CD4-positive, alpha-beta T cell treated with Interleukin-6 at 100 ng/mL for 8 hours (primary cell): ENCODE measurements around the gene MYH6.
"Not testable (repeated sequence)": the region's sequence is repeated elsewhere in the genome, so short reads cannot be mapped to it uniquely, and the experiment has no call there.

Source experiments
- DNase-seq: peaks from one replicate; pipeline ENCODE4 v3.0.0-alpha.2; 2020; ENCODE audit warnings: mixed read lengths, low spot score

The MYH6 gene

DNA sequence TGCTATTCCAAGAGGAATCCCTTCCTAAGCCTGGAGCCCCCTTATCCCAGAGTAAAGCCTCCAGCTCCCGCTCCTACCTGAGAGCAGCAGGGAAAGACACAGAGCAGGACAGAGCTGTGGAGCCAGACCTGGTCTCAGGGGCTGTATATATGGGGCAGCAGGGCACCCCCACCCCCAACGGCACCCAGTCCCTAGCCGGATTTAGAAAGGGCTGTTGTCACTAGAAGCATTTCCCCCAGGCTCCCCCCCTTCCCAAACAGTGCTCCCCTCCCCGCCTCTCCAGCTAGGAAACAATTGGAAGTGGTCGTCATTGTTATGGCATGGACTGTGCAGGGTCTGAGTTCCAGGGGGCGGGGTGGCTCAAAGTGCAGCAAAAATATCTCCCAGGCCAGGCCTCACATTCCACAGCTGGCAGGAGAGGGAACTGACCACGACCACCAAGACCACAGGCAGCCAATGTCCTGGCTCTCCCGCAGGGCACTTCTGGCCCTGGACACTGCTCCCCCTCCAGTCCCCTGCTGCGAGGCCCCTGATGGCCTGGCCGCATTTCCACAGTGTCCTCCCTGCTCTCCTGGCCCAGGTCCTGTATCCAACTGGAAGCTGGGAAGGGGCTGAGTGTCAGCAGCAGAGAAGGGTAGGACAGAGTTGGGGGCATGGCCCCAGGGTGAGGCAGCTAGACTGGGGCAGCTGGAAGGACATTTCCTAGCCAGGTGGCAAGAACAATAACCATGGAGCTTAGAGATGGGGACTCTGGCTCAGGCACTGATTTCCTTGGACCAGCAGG, 27.7 kb upstream of the MYH6 start, which contains the start of gene MYH7:
Gene MYH7 (minus strand): TSS at position 118 of the 784 bp plus-strand sequence. CDS start 1,928 bp downstream, outside the sequence.
- DNase-seq, result no peak

- DNase-seq, result no peak
Observed at GRCh38 chr14:23434488-23435222, 26.6 kb upstream of the MYH6 start.

DNA sequence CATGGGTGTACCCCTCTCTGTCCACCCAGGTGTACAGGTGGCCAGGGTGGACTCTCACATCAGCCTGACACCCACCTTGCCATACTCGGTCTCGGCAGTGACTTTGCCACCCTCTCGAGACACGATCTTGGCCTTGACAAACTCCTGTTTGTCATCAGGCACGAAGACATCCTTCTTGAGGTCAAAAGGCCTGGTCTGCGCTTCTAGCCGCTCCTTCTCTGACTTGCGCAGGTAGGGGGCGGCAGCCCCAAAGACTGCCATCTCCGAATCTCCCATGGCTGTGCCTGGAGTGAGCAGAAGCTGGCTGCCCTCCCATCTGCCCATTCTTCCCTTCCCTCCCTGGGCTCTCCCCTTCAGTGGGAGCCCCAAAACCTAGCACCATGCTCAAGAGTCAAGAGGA, 25.4 kb upstream of the MYH6 start:
- no peak for DNase-seq

GRCh38 chr14:23432946-23433345, 24.9 kb upstream of the MYH6 start:
- no peak for DNase-seq

DNA sequence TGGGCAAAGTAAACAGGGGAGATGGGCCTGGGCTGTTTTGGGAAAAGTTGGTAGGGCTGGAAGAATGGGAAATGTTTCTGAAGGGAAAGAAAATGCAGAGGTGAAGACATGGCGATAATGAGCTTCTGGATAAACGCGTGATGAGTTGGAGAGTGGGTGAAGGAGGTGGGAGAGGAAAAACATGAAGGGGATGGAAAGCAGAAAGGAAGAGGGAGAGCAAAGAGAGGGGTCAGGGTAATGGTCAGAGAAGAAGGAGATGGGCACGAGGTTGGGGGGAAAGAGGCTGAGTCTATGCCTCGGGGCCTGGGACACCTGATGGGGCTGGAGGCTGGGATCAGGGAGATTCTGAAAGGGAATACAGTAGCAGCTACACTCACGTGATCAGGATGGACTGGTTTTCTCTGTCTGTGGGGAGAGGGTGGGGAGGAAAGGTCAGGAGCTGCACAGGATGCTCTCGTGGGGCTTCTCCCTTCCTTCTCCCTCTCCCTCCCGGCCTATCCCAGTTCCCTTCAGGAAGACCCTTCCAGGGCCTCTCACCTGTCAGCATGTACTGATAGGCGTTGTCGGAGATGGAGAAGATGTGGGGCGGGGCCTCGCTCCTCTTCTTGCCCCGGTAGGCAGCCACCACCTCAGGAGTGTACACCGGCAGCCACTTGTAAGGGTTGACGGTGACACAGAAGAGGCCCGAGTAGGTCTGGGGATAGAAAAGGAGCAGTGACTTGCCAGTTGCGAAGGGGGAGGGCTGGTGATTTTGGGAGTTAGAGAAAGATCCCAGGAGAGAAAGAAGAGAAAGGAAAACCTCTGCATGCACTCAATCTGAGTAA, 24.2 kb upstream of the MYH6 start:
- DNase-seq, result no peak

- DNase-seq, result no peak
Observed at GRCh38 chr14:23431486-23431885, 23.4 kb upstream of the MYH6 start.

DNA sequence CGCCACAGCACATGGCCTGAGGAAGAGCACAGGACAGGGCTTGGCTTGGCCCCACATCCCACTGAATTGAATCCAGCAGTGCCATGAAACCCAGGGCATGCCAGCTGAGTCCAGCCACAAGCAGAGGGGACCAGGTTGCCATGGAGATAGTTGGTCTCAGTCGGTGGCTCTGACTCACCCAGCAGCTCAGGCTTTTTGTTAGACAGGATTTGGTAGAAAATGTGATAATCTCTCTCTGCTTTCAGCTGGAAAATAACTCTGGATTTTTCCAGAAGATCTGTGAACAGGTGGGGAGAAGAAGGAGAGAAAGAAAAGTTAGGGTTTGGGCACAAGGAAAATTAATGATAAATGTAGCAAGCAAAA, 22.6 kb upstream of the MYH6 start:
- no peak for DNase-seq

DNA sequence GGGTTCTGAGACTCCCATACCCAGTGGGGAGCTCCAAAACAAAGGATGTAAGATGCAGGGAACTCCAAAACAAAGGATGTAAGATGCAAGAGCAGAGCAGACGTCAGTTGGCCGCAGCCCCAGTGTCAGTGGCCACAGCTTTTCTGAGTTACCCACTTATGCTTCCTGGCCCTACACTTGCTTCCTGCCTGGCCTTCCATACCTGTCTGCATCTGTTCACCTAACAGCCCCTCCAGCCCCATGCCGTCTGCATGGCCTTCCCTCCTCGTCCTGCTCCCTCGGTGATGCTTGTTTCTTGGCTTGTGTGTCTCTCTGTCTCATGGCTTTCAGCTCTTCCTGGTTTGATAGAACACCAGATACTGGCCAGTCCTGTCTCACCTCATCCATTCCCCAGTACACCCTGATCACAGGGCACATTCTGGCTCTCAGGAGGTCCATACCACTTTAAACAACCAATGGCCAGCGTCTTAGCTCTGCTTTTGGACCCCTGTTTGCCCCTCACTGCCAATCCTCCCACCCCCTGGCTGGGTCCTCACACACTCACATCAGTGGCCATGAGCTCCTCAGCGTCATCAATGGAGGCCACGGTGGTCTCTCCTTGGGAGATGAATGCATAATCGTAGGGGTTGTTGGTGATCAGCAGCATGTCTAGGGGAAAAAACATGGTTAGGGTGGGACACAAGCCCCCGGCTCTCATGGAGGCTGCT, 22.1 kb upstream of the MYH6 start:
- no peak for DNase-seq

GRCh38 chr14:23428686-23429495, 20.8 kb upstream of the MYH6 start:
- no peak for DNase-seq

DNA sequence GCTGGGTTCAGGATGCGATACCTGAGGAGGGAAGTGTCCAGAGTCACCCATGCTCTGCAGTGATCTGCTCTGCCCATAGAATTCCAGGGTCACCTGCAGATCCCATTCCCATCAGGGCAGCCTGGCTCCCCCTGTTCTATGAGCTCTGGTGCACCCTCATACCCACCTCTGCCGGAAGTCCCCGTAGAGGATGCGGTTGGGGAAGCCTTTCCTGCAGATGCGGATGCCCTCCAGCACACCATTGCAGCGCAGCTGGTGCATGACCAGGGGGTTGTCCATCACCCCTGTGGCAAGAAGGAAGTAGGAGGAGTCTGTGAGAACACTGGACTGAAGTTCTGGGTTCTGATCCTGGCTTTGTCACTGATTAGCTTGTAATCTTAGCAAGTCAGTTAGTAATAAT, 17.7 kb upstream of the MYH6 start:
- DNase-seq, result not testable (repeated sequence)

DNA sequence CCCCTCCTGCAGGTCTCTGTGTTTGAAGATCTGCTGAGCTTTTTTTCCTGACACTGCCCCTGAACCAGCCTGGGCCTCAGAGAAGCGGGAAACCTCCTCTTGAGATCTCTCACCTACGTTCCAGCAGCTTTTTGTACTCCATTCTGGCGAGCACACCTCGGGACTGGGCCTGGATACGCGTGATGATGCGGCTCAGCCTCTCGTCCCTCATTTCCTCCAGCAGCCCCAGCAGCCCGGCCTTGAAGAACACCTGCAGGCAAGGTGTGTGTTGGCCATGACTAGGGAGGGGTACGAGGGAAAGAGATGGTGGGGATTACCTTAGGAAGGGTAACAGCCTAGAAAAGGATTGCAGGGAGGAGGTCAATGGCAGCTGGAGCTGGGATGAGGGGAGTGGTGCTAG, 17.1 kb upstream of the MYH6 start:
- DNase-seq, result no peak

DNA sequence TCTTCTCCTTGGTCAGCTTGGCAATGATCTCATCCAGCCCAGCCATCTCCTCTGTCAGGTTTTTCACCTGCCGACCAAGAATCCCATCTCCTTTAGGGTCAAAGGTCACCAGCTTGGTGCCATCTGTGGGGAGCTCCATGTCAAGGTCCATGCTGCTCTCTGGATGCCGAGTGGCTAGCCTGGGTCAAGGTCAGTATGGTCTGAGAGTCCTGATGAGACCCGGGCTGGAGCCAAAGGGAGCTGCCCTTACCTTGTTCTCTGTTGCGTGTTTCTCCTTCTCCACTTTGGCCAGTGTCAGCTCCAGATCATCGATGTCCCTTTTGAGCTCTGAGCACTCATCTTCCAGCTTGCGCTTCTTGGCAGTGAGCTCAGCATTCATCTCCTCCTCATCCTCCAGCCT, 15.6 kb upstream of the MYH6 start:
- DNase-seq, result no peak

DNA sequence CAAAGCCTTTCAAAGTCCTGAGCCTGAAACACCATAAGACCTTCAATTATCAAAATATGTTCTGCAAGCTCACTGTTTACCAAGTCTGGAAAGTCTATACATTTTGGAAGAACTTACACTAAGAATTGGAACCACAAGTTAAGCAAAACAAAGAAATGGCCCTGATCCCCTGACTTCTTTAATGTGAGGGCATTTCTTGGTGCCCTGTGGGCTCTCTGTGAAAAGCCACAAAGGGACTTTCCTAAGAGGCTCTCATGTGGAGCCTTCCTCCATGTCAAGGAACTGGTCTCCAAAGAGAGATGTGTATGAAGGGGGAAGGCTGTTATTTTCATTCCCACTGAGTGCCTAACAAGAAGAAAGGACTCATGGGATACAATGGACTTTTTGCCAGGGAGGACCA, 13.5 kb upstream of the MYH6 start:
- no peak for DNase-seq

GRCh38 chr14:23419646-23420045, 11.6 kb upstream of the MYH6 start:
- DNase-seq, result not testable (repeated sequence)

DNA sequence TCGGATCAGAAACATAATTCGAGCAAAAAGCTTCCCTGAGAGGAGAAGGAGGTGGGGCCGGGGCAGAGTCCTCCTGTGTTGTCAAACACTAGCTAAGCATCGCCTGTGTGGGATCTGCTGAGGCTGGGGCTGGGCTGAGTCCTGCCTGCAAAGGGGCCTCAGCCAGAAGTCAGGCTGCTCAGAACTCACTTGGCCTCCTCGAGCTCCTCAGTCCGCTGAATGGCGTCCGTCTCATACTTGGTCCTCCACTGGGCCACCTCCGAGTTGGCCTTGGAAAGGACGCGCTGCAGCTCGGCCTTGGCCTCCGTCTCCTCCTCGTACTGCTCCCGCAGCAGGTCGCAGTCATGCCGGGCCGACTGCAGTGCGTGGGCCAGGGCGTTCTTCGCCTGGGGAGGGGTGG, 9.9 kb upstream of the MYH6 start:
- no peak for DNase-seq

DNA sequence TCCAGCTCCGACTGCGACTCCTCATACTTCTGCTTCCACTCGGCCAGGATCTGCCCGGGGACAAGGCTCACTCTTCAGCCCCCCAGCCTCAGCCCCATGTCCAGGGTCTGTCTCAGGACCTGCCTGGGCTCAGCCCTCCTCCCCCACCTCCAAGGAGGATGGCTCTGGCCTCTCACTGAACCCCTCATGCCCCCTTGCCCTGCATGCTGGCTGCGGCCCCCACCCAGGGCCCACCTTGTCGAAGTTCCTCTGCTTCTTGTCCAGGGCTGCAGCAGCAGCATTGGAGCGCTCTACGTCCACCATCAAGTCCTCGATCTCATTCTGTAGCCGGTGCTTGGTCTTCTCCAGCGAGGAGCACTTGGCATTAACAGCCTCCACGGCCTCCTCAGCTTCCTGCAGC, 9.2 kb upstream of the MYH6 start:
- not testable (repeated sequence) for DNase-seq

- no peak for DNase-seq
Observed at GRCh38 chr14:23416801-23417200, 8.7 kb upstream of the MYH6 start.

DNA sequence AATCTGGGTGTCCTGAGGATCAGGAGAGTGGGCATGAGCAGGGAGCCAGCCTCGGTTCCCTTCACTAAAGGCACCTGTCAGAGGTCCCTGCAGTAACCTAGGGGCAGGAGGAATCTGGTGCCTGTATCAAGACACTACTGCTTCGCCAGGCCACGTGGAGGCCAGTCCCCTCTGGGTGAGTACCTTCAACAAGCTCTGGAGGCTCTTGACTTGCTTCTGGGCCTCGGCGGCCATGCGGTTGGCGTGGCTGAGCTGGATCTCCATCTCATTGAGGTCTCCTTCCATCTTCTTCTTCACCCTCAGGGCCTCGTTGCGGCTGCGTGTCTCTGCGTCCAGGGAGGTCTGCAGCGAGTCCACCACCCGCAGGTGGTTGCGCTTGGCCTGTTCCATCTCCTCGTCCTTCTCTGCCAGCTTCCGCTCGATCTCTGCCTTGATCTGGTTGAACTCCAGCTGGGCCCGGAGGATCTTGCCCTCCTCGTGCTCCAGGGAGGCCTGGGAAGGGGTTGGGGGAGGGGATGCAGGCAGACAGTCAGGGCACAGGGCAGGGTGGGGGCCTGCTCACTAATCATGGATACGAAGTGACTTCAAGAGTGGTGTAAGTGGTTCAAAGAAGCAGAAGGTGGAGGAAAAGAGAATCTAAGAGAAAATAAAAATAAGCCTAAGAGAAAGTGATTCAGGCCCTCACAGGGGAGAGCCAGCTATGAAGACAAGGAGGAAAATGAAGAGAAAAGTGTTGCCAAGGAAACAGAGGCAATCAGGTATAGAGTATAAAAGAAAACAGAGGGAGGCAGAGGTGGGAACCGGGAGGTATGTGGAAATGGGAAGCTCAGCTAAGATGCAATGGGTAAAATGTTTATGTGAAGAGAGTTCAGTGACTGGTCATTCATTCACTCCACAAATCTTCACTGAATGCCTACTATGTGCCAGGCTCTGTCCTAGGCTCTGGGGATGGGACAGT, 8.0 kb upstream of the MYH6 start:
- no peak for DNase-seq

DNA sequence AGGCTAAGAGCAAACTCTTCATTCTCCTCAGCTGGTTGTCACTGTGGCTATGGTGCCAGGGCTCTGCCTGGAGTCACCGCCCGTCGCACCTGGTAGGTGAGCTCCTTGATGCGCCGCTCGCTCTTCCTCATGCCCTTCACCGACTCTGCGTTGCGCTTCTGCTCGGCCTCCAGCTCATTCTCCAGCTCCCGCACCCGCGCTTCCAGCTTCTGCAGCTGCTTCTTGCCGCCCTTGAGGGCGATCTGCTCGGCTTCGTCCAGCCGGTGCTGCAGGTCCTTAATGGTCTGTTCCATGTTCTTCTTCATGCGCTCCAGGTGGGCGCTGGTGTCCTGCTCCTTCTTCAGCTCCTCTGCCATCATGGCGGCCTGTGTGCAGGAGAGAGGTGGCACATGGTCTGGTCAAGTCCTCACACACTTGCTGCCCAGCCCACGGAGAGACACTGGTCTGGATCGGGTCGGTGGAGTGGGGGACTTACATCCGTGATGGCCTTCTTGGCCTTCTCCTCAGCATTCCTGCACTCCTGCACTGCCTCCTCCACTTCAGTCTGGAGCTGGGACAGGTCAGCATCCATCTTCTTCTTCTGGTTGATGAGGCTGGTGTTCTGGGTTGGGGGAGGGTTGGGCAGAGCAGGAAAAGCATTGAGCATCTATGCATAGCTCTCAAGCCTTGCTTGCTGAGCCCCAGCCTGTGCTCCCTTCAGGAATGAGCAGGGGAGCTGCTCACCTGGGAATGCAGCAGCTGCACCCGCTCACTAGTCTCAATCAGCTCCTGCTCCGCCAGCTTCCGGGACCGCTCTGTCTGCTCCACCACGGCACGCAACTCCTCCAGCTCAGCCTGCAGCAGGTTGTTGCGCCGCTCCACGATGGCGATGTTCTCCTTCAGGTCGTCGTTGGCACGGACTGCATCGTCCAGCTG, 7.1 kb upstream of the MYH6 start:
- no peak for DNase-seq
